Measurements from ENCODE around the gene ZNF605. TPM values are rescaled to one million over a fixed set of nuclear protein-coding genes. Genes with fewer than 3 reads are reported as not detected.
A peak's percentile ranks its signal among the peaks of the same experiment; 100 is the strongest.

Gene ZNF605
- total RNA-seq, 1 donor from 2014 or later: 6.3 TPM

DNA sequence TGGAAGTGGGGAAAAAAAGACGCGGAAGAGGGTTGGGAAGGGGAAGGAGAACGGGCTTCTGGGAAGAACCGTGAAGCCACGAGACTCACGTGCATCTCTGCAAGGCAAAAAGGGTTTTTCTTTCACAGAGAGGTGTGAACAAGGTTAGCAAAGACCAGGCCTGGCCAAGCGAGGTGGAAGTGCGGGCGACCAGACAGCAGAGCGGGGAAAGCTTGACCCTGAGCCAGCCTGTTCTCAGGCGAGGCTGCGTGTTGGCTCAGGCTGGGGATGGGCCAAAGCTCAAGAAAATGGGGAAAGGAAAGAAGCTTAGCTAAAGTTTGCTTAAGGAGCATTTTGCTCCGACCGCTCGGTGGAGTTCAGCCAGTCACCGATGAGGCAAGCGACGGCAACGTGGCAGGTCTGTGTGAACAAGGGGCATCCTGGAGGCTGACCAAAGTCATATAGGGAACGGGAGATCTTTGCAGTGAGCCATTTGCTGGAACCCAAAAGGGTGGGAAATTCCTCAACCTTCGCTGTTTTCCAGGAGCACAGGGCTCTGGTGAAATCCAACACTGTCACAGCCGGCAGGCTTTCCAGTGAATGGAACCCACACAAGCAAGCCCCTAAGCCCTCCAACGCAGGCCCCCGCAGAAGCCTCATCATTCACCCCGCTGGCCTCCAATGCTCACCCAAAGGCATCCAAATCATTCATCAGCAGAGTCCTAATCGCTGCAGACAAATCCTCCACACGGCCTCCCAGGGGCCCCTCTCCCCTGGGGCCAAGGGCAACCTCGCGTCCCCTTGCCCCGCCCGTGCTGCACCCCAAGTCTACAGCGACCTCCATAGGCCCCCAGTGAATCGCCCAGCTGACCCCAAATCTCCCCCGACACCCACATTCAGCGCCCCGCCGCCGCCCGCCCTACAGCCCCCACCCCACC lies 754 bp downstream of the ZNF605 start:
- Mint-ChIP-seq H3K4me1 (ENCODE audit: low read depth) (peaks cover 18% of the 10 kb centered on the region), H3K27me3 (ENCODE audit: insufficient read depth) (no peaks in the 10 kb centered on the region), H3K27ac (peak overlapping the region; percentile 59), H3K9me3 (peaks cover 32% of the 10 kb centered on the region), H3K36me3 (ENCODE audit: low read depth) (peaks cover 18% of the 10 kb centered on the region), H3K4me3 (peak overlapping the region; percentile 77)
- DNase-seq (ENCODE audit: low spot score): no peak
- intact Hi-C loops (cut with micrococcal nuclease): loop anchor here (1.0 to 2.0 kb wide), 7 partner anchors 31 to 226 kb away; partner anchors contain the start of genes CHFR, ZNF10, ZNF140 and ZNF26

DNA sequence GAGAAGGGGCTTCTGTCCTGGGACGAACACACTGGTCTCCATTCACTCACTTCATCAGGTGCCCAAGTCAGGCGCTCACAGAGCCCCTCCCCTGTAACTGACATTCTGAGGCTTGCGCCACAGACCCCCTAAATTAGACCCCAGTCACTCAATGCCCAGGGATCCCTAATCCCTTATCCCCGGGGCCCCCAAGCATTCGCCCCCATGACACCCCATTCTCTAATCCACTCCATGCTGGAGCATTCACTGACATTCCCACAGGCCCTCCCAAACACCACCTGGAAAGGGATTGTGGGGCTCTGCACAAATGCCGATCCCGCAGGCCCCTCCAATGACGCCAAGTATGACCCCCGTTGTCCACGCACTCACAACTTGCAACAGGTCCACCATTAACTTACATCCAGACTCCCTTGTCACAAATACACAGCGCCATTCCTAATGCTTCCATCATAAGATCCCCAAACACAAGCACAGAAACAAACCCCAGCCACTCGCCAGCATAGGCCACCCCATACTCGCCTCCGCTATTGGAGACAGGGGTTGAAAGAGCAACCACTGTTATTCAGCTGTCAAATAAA lies 1.5 kb downstream of the ZNF605 start:
- intact Hi-C loops (cut with micrococcal nuclease): no loop called here
- DNase-seq (ENCODE audit: low spot score): no peak
- Mint-ChIP-seq H3K4me3 (peak overlapping the region; percentile 77), H3K27me3 (ENCODE audit: insufficient read depth) (no peaks in the 10 kb centered on the region), H3K36me3 (ENCODE audit: low read depth) (peaks cover 18% of the 10 kb centered on the region), H3K27ac (peak overlapping the region; percentile 59), H3K9me3 (peaks cover 28% of the 10 kb centered on the region), H3K4me1 (ENCODE audit: low read depth) (peaks cover 18% of the 10 kb centered on the region)

DNA sequence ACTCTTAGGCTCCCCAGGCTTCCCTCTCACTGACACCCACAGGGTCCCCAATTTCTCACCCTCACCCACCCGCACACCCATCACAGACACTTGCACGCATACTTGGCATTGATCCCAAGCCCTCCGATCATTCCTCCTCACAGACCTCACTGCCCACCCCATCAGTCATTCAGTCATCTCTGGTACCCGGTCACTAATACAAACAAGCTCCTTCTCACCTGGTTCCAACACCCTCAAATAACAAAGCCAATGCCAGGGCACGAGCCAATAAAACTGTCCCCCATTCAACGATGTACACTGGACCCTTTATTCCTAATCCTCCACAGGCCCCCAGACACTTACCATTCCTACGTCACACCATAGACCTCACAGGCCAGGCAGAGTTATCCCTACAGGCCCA lies 2.3 kb downstream of the ZNF605 start:
- DNase-seq (ENCODE audit: low spot score): no peak
- no peak overlapping the region for H3K4me3 Mint-ChIP-seq
- H3K27ac Mint-ChIP-seq: peak overlapping the region; percentile 32
- no peaks in the 10 kb centered on the region for H3K27me3 Mint-ChIP-seq (ENCODE audit: insufficient read depth)
- intact Hi-C loops (cut with micrococcal nuclease): no loop called here
- peaks cover 18% of the 10 kb centered on the region for H3K4me1 Mint-ChIP-seq (ENCODE audit: low read depth)
- peaks cover 34% of the 10 kb centered on the region for H3K9me3 Mint-ChIP-seq
- H3K36me3 Mint-ChIP-seq (ENCODE audit: low read depth): peaks cover 21% of the 10 kb centered on the region

DNA sequence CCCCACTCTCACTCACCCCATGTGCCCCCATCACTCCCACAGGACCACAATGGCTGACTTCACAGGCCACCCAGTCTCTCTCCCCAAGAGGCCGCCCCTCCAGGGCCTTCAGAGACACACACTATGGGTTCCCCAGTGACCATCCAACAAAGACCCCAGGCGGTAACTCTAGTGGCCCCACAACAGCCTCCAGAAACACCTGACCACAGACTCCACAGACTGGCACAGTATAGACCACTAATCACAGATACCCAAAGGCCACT lies 3.0 kb downstream of the ZNF605 start:
- Mint-ChIP-seq H3K36me3 (ENCODE audit: low read depth) (peaks cover 27% of the 10 kb centered on the region), H3K27ac (no peak overlapping the region), H3K27me3 (ENCODE audit: insufficient read depth) (no peaks in the 10 kb centered on the region), H3K9me3 (peaks cover 40% of the 10 kb centered on the region), H3K4me1 (ENCODE audit: low read depth) (peaks cover 18% of the 10 kb centered on the region), H3K4me3 (no peak overlapping the region)
- no peak for DNase-seq (ENCODE audit: low spot score)
- intact Hi-C loops (cut with micrococcal nuclease): no loop called here

DNA sequence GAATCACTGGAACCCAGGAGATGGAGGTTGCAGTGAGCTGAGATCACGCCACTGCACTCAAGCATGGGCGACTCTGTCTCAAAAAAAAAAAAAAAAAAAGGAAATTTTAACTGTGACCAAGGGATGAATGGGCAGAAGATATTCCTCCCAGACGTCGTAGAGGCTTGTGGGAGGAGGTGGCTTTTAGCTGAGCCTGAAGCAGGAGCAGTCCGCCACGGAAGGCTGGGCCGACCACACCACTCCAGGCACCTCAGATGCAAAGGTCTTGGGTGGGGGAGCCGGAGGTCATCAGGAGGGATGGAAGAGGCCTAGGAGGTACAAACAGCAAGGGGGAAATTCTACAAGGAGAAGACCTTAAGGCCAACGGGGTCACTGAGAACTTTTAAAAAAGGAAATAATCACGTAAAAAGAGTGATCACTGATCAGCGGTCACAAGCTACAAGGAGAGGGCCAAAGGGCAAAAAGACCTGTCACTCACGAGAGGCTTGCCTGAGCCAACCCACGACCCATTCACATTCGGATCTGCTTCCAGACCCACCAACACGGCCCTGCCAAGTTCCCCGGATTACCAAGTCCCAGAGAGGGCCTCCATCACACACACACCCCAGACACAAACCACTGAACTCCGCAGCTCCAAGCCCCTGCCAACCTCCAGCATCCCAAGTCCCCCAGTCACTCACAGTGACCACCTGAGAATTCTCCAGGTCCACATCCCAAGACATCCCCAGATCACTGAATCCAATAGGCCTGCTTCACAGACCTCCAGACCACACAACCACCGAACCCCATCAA lies 3.5 kb downstream of the ZNF605 start:
- DNase-seq (ENCODE audit: low spot score): no peak
- H3K9me3 Mint-ChIP-seq: peaks cover 44% of the 10 kb centered on the region
- peaks cover 18% of the 10 kb centered on the region for H3K4me1 Mint-ChIP-seq (ENCODE audit: low read depth)
- H3K36me3 Mint-ChIP-seq (ENCODE audit: low read depth): peaks cover 30% of the 10 kb centered on the region
- H3K27me3 Mint-ChIP-seq (ENCODE audit: insufficient read depth): no peaks in the 10 kb centered on the region
- H3K27ac Mint-ChIP-seq: no peak overlapping the region
- intact Hi-C loops (cut with micrococcal nuclease): no loop called here
- no peak overlapping the region for H3K4me3 Mint-ChIP-seq

DNA sequence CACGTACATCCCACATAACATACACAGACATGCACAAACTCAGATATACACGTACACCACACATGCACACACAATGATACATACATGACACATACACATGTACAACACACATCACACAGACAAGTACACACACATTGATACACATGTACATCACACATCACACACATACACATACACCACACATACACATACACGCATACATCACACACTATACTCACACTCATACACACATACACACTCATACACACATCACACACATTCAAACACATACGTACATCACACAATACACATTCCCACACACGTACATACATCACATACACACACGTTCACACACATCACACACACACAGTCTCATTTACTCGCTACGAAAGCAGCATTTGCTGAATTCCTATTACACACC lies 4.5 kb downstream of the ZNF605 start:
- Mint-ChIP-seq H3K27me3 (ENCODE audit: insufficient read depth) (no peaks in the 10 kb centered on the region), H3K4me1 (ENCODE audit: low read depth) (peaks cover 16% of the 10 kb centered on the region), H3K36me3 (ENCODE audit: low read depth) (peaks cover 29% of the 10 kb centered on the region), H3K4me3 (no peak overlapping the region), H3K27ac (no peak overlapping the region), H3K9me3 (peaks cover 42% of the 10 kb centered on the region)
- no peak for DNase-seq (ENCODE audit: low spot score)
- intact Hi-C loops (cut with micrococcal nuclease): no loop called here

DNA sequence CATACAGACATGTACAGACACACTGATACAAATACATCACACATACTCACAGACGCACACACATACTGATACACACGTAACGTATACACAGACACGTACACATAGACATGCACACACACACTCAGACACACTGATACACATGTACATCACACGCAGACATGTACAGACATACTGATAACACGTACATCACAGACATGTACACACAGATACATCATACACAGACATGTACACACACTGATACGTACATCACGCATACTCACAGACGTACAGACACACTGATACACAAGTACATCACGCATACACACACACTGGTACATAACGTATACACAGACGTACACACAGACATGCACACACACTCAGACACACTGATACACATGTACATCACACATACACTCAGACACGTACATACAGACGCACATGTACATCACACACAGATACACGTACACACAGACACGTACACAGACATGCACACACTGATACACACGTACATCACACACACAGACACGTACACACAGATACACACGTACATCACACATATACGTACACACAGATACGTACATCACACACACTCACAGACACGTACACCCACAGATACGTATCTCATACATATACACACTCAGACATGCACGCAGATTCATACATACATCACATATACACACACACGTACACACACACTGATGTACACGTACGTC lies 5.1 kb downstream of the ZNF605 start:
- Mint-ChIP-seq H3K27me3 (ENCODE audit: insufficient read depth) (no peaks in the 10 kb centered on the region), H3K4me1 (ENCODE audit: low read depth) (peaks cover 13% of the 10 kb centered on the region), H3K27ac (no peak overlapping the region), H3K36me3 (ENCODE audit: low read depth) (peaks cover 30% of the 10 kb centered on the region), H3K4me3 (no peak overlapping the region), H3K9me3 (peaks cover 43% of the 10 kb centered on the region)
- no peak for DNase-seq (ENCODE audit: low spot score)
- intact Hi-C loops (cut with micrococcal nuclease): no loop called here

DNA sequence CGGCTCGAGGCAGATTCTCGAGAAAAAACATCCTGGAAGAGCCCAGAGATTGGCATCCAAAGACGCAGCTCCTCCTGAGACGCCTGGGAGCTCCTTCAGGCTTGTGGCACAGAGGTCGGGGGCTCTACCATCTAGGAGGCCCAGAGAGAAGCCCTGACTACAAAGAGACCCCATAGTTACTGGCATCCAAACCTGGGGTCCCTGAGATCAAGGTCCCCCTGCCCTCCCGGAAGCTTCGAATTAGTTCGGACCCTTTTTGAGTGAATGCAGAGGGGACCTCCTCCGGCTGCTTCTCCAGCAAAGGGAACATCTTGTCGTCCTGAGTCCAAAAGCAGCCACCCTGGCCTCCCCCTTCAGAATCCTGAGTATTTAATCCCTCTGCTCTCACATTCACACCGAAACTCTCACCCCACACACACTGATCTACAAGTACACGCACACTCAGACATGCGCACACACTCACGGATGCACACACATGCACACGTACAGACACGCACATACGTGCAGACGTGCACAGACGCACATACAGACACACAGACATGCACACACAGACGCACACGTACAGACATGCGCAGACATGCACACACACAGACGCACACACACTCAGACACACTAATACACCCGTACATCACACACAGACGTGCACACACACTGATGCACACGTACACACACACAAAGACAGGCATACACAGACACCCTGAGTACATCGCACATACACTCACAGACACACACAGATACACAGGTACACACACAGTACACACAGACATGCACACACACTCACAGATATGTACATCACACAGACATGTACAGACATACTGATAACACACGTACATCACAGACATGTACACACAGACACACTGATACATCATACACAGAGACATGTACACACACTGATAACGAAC lies 5.9 kb downstream of the ZNF605 start:
- no peak for DNase-seq (ENCODE audit: low spot score)
- intact Hi-C loops (cut with micrococcal nuclease): no loop called here
- no peak overlapping the region for H3K4me3 Mint-ChIP-seq
- H3K27me3 Mint-ChIP-seq (ENCODE audit: insufficient read depth): no peaks in the 10 kb centered on the region
- no peak overlapping the region for H3K27ac Mint-ChIP-seq
- H3K9me3 Mint-ChIP-seq: peaks cover 51% of the 10 kb centered on the region
- peaks cover 8% of the 10 kb centered on the region for H3K4me1 Mint-ChIP-seq (ENCODE audit: low read depth)
- peaks cover 36% of the 10 kb centered on the region for H3K36me3 Mint-ChIP-seq (ENCODE audit: low read depth)

DNA sequence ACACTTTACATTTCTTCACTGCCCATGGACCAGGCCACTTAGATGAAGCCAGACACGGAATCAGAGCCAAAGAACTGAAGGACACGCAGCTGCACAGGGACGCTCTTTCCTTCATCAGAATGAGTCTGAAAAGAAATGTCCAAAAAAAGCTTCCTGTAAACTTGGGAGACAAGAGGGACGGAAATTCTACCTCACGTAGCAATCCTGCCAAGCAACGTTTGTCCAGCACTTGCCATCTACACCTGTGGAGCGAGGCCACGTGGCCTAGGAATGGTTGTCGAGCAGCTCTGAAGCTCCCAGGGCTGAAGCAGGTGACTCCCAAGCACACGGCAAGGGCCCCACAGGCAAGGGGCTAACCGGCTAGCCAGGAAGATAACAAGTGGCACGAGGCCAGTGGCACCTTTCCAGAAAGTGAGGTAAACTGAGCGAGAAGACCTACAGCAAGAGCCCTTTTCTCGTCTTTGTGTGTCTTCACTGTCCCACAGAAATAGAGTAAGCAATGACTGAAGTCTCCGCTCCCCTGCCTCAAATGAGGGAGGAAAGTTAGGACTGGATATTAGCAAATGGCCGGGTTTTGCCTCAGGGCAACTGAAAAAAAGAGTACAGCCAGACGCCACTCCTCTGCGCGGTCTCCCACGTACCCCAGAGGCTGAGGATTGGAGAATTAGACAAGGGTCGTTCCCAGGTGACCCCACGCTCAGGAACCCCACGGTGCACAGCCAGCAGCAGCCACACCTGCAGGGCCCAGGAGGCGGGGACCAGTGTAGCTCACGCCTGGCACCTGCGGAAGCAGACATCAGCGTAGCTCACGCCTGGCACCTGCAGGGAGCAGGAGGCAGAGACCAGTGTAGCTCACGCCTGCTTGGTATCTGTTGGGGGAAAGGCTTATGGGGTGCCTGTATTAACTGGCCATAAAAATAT lies 7.7 kb downstream of the ZNF605 start:
- intact Hi-C loops (cut with micrococcal nuclease): no loop called here
- no peak for DNase-seq (ENCODE audit: low spot score)
- peaks cover 56% of the 10 kb centered on the region for H3K9me3 Mint-ChIP-seq
- no peak overlapping the region for H3K4me3 Mint-ChIP-seq
- no peak overlapping the region for H3K27ac Mint-ChIP-seq
- no peaks in the 10 kb centered on the region for H3K27me3 Mint-ChIP-seq (ENCODE audit: insufficient read depth)
- H3K36me3 Mint-ChIP-seq (ENCODE audit: low read depth): peaks cover 44% of the 10 kb centered on the region
- no peaks in the 10 kb centered on the region for H3K4me1 Mint-ChIP-seq (ENCODE audit: low read depth)

DNA sequence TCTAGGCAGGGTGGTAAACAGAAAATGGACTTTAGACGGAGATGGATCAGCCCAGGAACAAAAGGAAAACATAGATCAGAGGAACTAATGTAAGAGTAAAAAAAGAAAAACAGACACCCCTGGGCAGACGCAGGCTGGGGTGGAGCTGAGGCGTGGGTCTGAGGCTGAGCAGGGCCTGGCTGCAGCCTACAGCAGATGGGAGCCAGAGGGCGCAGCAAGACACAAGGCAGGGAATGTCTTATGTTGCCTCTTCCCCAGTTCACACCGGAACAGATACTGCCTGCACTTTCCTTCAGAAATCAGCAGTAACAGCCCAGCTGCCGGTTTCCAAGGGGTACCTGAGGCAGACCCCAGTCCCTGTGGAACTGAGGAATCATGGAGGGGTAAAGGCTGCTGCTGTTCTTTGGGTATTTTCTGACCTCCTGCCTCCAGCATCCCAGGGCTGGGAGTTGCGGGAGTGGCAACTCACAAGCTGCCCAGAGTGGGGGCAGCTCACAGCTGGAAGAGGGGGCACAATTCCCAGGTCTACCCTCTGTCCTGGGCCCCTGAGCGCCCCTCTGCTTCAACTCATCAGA lies 9.8 kb downstream of the ZNF605 start:
- no peaks in the 10 kb centered on the region for H3K27me3 Mint-ChIP-seq (ENCODE audit: insufficient read depth)
- intact Hi-C loops (cut with micrococcal nuclease): no loop called here
- H3K36me3 Mint-ChIP-seq (ENCODE audit: low read depth): peaks cover 60% of the 10 kb centered on the region
- no peak for DNase-seq (ENCODE audit: low spot score)
- H3K4me3 Mint-ChIP-seq: no peak overlapping the region
- H3K9me3 Mint-ChIP-seq: peaks cover 56% of the 10 kb centered on the region
- no peaks in the 10 kb centered on the region for H3K4me1 Mint-ChIP-seq (ENCODE audit: low read depth)
- no peak overlapping the region for H3K27ac Mint-ChIP-seq

DNA sequence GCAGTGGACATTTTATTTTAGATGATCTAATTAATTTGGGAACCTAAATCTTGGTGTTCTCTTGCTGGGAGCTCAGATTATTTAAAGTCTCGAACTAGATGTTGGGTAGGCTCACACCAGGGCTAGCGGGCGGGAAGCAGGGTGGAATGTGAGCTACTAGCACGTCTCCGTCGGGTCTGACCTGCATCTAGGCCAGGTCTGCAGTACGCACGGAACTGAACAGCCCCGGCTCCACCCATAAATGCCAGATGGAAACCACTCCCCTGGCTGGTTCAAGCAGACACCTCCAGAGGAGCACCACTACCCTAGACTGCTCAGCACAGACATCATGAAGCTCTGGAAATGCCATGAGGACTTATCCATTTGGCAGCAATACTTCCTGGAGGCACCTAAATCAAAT lies 10.3 kb downstream of the ZNF605 start:
- Mint-ChIP-seq H3K9me3 (peaks cover 62% of the 10 kb centered on the region), H3K36me3 (ENCODE audit: low read depth) (peaks cover 65% of the 10 kb centered on the region)
- intact Hi-C loops (cut with micrococcal nuclease): no loop called here

More for the DNA sequence above, 10.3 kb downstream of the ZNF605 start:
- Mint-ChIP-seq H3K4me1 (ENCODE audit: low read depth) (no peaks in the 10 kb centered on the region), H3K27me3 (ENCODE audit: insufficient read depth) (no peaks in the 10 kb centered on the region), H3K27ac (no peak overlapping the region), H3K4me3 (no peak overlapping the region)
- no peak for DNase-seq (ENCODE audit: low spot score)

All from activated T-helper 1 cell treated with anti-CD3 and anti-CD28 coated beads, Interleukin-12 subunit alpha, Interleukin-12 subunit beta, Interleukin-2, Interleukin-4 antibody, amounts not matched to agents 30 ng/mL and 10 ng/mL and 1 ng/mL, durations not matched to agents 14 hours and 24 hours and 36 hours (primary cell).